GM19240 (cell line): ENCODE results near the gene LRRTM2.

Experiments used
- DNase-seq: peaks from one replicate; pipeline ENCODE4 v3.0.0; 2011; ENCODE audit warnings: low spot score; ENCODE audit not compliant: insufficient read length

Gene LRRTM2

GRCh38 chr5:138883211-138883610 is 8.1 kb upstream of the LRRTM2 start:
- DNase-seq = no peak

- no peak for DNase-seq
Observed at GRCh38 chr5:138878437-138879235, 3.5 kb upstream of the LRRTM2 start.

GRCh38 chr5:138876811-138877210 is 1.7 kb upstream of the LRRTM2 start:
- no peak for DNase-seq

GRCh38 chr5:138875946-138876345 is 811 bp upstream of the LRRTM2 start:
- DNase-seq = no peak

GRCh38 chr5:138875552-138875875 is 379 bp upstream of the LRRTM2 start:
- no peak for DNase-seq

GRCh38 chr5:138874241-138874640 is 894 bp downstream of the LRRTM2 start:
- DNase-seq = no peak

GRCh38 chr5:138873466-138874221 is 1.5 kb downstream of the LRRTM2 start:
- DNase-seq = no peak

GRCh38 chr5:138872841-138873465 is 2.2 kb downstream of the LRRTM2 start:
- no peak for DNase-seq

- no peak for DNase-seq
Observed at GRCh38 chr5:138870611-138871010, 4.5 kb downstream of the LRRTM2 start.

GRCh38 chr5:138869763-138870500 is 5.2 kb downstream of the LRRTM2 start:
- DNase-seq = no peak

- DNase-seq = no peak
Observed at GRCh38 chr5:138869038-138869437, 6.1 kb downstream of the LRRTM2 start.

- DNase-seq = no peak
Observed at GRCh38 chr5:138867011-138867410, 8.1 kb downstream of the LRRTM2 start.

- no peak for DNase-seq
Observed at GRCh38 chr5:138853132-138853531, 22.0 kb downstream of the LRRTM2 start.

- DNase-seq = no peak
Observed at GRCh38 chr5:138850865-138851435, 24.2 kb downstream of the LRRTM2 start.

GRCh38 chr5:138849882-138850281 is 25.3 kb downstream of the LRRTM2 start:
- DNase-seq = no peak

GRCh38 chr5:138849439-138849838 is 25.7 kb downstream of the LRRTM2 start:
- no peak for DNase-seq

- no peak for DNase-seq
Observed at GRCh38 chr5:138844812-138845513, 30.2 kb downstream of the LRRTM2 start.

- DNase-seq = no peak
Observed at GRCh38 chr5:138844125-138844461, 31.0 kb downstream of the LRRTM2 start.

- DNase-seq = no peak
Observed at GRCh38 chr5:138843316-138844124, 31.6 kb downstream of the LRRTM2 start.

- DNase-seq = no peak
Observed at GRCh38 chr5:138841531-138841930, 33.6 kb downstream of the LRRTM2 start.
